K562 (cell line): ENCODE measurements around the gene TNIP2.

Experiments used
- CEBPG ChIP-seq, 3 experiments: fragments of 200-800 bp in 1 of 3; sonication (Bioruptor generic) in 1 of 3; sonication (generic) in 1 of 3; formaldehyde crosslinking in 1 of 3; IDR thresholded peaks in 2 of 3; conservative IDR thresholded peaks in 1 of 3; 2 replicates each; pipeline versions ENCODE4 v1.6.1 to v1.8.0; 2016 to 2022; ENCODE audit warnings: missing compliant biosample characterization in 2 of 3, missing genetic modification characterization in 2 of 3, mild to moderate bottlenecking in 1 of 3, missing genetic modification reagents in 1 of 3
- HOXB6 ChIP-seq: fragments of 250-450 bp; sonication (Bioruptor Pico); IDR thresholded peaks from 2 replicates; pipeline ENCODE4 v1.5.1; 2022; ENCODE audit warnings: mild to moderate bottlenecking, borderline replicate concordance
- MEF2A ChIP-seq: IDR thresholded peaks from 2 replicates; pipeline ENCODE4 v1.6.1; 2011; ENCODE audit warnings: low read depth, mild to moderate bottlenecking, low read length, moderate library complexity; ENCODE audit not compliant: control insufficient read depth
- MTA3 ChIP-seq: fragments of 450-650 bp; formaldehyde crosslinking; IDR thresholded peaks from 2 replicates; pipeline ENCODE4 v1.6.1; 2017; ENCODE audit warnings: mild to moderate bottlenecking, borderline replicate concordance
- NR2C2 ChIP-seq, 2 experiments: fragments of 200-800 bp in 1 of 2; sonication (Bioruptor generic) in 1 of 2; sonication (generic) in 1 of 2; formaldehyde crosslinking in 1 of 2; IDR thresholded peaks; 2 replicates each; pipeline versions ENCODE4 v1.6.1 to v1.8.0; 2016 to 2022; ENCODE audit warnings: mild to moderate bottlenecking in 1 of 2, missing compliant biosample characterization in 1 of 2, missing genetic modification characterization in 1 of 2, missing genetic modification reagents in 1 of 2
- POLR2A ChIP-seq: fragments of 450-650 bp; conservative IDR thresholded peaks from 2 replicates; pipeline ENCODE4 v1.6.1; 2016
- POLR2H ChIP-seq: IDR thresholded peaks from 2 replicates; pipeline ENCODE4 v1.6.1; 2016; ENCODE audit warnings: missing genetic modification characterization, low read depth, mild to moderate bottlenecking, control low read depth, missing compliant biosample characterization, moderate library complexity
- RBM39 ChIP-seq: fragments of 200-400 bp; formaldehyde crosslinking; optimal IDR thresholded peaks from 2 replicates; pipeline ENCODE3; 2018; ENCODE audit warnings: low read depth, low read length
- SREBF2 ChIP-seq: sonication (generic); formaldehyde crosslinking; IDR thresholded peaks from 2 replicates; pipeline ENCODE4 v1.4.0; 2020; ENCODE audit warnings: mild to moderate bottlenecking, missing genetic modification reagents
- SRF ChIP-seq, 2 experiments: fragments of 250-450, 450-650 bp in 1 of 2; sonication (Bioruptor Pico) in 1 of 2; sonication (generic) in 1 of 2; formaldehyde crosslinking; IDR thresholded peaks; 2 replicates each; pipeline versions ENCODE4 v1.5.0 to v1.5.1; 2020 to 2022; ENCODE audit warnings: mild to moderate bottlenecking in 1 of 2, missing genetic modification reagents in 1 of 2
- ZNF274 ChIP-seq: IDR thresholded peaks from 2 replicates; pipeline ENCODE4 v1.6.1; 2011; ENCODE audit warnings: low read depth, mild to moderate bottlenecking, low read length, moderate library complexity, borderline replicate concordance
- TF ChIP-seq, protein P1 (sequence below), 3 experiments: IDR thresholded peaks in 2 of 3; conservative IDR thresholded peaks in 1 of 3; 2 replicates each; pipeline ENCODE4 v1.5.1; 2011 to 2012; ENCODE audit warnings: low read length in 3 of 3, mild to moderate bottlenecking in 3 of 3, control low read depth in 2 of 3, improper control_type of control experiment in 1 of 3, inconsistent platforms in 1 of 3, low read depth in 1 of 3, mixed read lengths in 1 of 3, moderate library complexity in 1 of 3; ENCODE audit not compliant: insufficient read depth in 2 of 3
- TF ChIP-seq, protein P2 (sequence below): fragments of 450-650 bp; conservative IDR thresholded peaks from 2 replicates; pipeline ENCODE4 v1.6.1; 2016; ENCODE audit warnings: missing genetic modification characterization, low read depth, mild to moderate bottlenecking, control low read depth, missing compliant biosample characterization
- TF ChIP-seq, protein P3 (sequence below): fragments of 450-650 bp; IDR thresholded peaks from 2 replicates; pipeline ENCODE4 v1.6.1; 2016

DNA sequence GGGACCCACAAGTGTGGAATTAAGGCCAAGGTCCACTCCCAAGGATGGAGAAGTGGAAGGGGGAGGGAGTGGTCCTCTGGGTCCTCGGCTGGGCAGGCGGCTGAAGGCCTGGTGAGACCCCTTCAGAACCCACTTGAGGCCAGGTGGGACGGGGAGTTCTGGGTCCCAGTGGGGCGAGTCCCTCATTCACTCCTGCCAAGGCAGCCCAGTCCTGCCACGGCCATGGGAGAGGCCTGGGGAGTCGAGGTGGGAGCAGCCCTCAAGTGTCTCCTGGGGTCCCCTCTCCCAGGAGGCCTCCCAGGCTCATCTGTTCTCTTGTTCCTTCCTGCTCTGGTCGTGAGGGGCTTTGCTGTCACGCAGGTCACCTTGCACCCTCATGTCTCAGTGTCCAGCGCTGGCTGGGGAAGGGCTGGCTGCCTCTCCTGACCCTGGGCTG, 30.7 kb upstream of the TNIP2 start:
- TF ChIP-seq RBM39: no peak
- no peak for TF ChIP-seq HOXB6 (CRISPR knock-in tag)
- TF ChIP-seq NR2C2 (CRISPR knock-in tag; IDR thresholded peaks at IDR 0.05): no peak
- no peak for TF ChIP-seq NR2C2 (tag; IDR thresholded peaks at IDR 0.05)
- TF ChIP-seq, protein P1, sequence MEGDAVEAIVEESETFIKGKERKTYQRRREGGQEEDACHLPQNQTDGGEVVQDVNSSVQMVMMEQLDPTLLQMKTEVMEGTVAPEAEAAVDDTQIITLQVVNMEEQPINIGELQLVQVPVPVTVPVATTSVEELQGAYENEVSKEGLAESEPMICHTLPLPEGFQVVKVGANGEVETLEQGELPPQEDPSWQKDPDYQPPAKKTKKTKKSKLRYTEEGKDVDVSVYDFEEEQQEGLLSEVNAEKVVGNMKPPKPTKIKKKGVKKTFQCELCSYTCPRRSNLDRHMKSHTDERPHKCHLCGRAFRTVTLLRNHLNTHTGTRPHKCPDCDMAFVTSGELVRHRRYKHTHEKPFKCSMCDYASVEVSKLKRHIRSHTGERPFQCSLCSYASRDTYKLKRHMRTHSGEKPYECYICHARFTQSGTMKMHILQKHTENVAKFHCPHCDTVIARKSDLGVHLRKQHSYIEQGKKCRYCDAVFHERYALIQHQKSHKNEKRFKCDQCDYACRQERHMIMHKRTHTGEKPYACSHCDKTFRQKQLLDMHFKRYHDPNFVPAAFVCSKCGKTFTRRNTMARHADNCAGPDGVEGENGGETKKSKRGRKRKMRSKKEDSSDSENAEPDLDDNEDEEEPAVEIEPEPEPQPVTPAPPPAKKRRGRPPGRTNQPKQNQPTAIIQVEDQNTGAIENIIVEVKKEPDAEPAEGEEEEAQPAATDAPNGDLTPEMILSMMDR (IDR thresholded peaks at IDR 0.05 in 2 of 3, conservative IDR thresholded peaks at IDR 0.05 in 1 of 3; ENCODE audit: insufficient read depth in 2 of 3, low read depth in 1 of 3, low read length in 3 of 3): no peak
- TF ChIP-seq POLR2A: no peak
- no peak for TF ChIP-seq POLR2H
- TF ChIP-seq MTA3: no peak
- no peak for TF ChIP-seq MEF2A
- TF ChIP-seq, protein P2, sequence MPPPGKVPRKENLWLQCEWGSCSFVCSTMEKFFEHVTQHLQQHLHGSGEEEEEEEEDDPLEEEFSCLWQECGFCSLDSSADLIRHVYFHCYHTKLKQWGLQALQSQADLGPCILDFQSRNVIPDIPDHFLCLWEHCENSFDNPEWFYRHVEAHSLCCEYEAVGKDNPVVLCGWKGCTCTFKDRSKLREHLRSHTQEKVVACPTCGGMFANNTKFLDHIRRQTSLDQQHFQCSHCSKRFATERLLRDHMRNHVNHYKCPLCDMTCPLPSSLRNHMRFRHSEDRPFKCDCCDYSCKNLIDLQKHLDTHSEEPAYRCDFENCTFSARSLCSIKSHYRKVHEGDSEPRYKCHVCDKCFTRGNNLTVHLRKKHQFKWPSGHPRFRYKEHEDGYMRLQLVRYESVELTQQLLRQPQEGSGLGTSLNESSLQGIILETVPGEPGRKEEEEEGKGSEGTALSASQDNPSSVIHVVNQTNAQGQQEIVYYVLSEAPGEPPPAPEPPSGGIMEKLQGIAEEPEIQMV (tag): no peak
- TF ChIP-seq, protein P3, sequence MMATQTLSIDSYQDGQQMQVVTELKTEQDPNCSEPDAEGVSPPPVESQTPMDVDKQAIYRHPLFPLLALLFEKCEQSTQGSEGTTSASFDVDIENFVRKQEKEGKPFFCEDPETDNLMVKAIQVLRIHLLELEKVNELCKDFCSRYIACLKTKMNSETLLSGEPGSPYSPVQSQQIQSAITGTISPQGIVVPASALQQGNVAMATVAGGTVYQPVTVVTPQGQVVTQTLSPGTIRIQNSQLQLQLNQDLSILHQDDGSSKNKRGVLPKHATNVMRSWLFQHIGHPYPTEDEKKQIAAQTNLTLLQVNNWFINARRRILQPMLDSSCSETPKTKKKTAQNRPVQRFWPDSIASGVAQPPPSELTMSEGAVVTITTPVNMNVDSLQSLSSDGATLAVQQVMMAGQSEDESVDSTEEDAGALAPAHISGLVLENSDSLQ: no peak
- no peak for TF ChIP-seq CEBPG (CRISPR knock-in tag; IDR thresholded peaks at IDR 0.05)
- no peak for TF ChIP-seq CEBPG (tag; conservative IDR thresholded peaks at IDR 0.05 in 1 of 2, IDR thresholded peaks at IDR 0.05 in 1 of 2)
- TF ChIP-seq SREBF2 (CRISPR knock-in tag): no peak
- TF ChIP-seq SRF (CRISPR knock-in tag; IDR thresholded peaks at IDR 0.05): no peak
- no peak for TF ChIP-seq ZNF274
